HG02588 (cell line): Measurements from ENCODE around the gene BCL3.
"Not testable (repeated sequence)": the region's sequence is repeated elsewhere in the genome, so short reads cannot be mapped to it uniquely, and the experiment has no call there.

Experiments
- ATAC-seq: cut with Tn5 transposase; IDR thresholded peaks from one replicate; pipeline ENCODE4 v1.9.1; 2021; ENCODE audit warnings: mild to moderate bottlenecking, moderate library complexity; ENCODE audit not compliant: unreplicated experiment

The BCL3 gene

GRCh38 chr19:44720945-44721344 lies 27.6 kb upstream of the BCL3 start:
- ATAC-seq, result no peak

GRCh38 chr19:44721369-44721768 lies 27.1 kb upstream of the BCL3 start:
- not testable (repeated sequence) for ATAC-seq

GRCh38 chr19:44722131-44723121 lies 26.1 kb upstream of the BCL3 start:
- ATAC-seq, result no peak

GRCh38 chr19:44723299-44723951 lies 25.1 kb upstream of the BCL3 start:
- no peak for ATAC-seq

GRCh38 chr19:44723952-44724319 lies 24.6 kb upstream of the BCL3 start:
- no peak for ATAC-seq

GRCh38 chr19:44725251-44725650 lies 23.3 kb upstream of the BCL3 start:
- no peak for ATAC-seq

- ATAC-seq, result no peak
Measured at GRCh38 chr19:44725684-44726083, 22.8 kb upstream of the BCL3 start.

- no peak for ATAC-seq
Measured at GRCh38 chr19:44726465-44726864, 22.0 kb upstream of the BCL3 start.

GRCh38 chr19:44728178-44728577 lies 20.3 kb upstream of the BCL3 start:
- ATAC-seq, result no peak

- no peak for ATAC-seq
Measured at GRCh38 chr19:44729516-44730033, 18.9 kb upstream of the BCL3 start.

- ATAC-seq, result no peak
Measured at GRCh38 chr19:44731081-44731480, 17.4 kb upstream of the BCL3 start.

- no peak for ATAC-seq
Measured at GRCh38 chr19:44731622-44732021, 16.9 kb upstream of the BCL3 start.

- no peak for ATAC-seq
Measured at GRCh38 chr19:44732235-44733014, 16.1 kb upstream of the BCL3 start.

- ATAC-seq, result no peak
Measured at GRCh38 chr19:44734357-44734756, 14.2 kb upstream of the BCL3 start.

- no peak for ATAC-seq
Measured at GRCh38 chr19:44735011-44735410, 13.5 kb upstream of the BCL3 start.

GRCh38 chr19:44737238-44738071 lies 11.1 kb upstream of the BCL3 start:
- no peak for ATAC-seq

GRCh38 chr19:44738136-44738535 lies 10.4 kb upstream of the BCL3 start:
- ATAC-seq, result no peak

GRCh38 chr19:44738603-44739558 lies 9.6 kb upstream of the BCL3 start:
- ATAC-seq, result no peak

- no peak for ATAC-seq
Measured at GRCh38 chr19:44740351-44740824, 8.1 kb upstream of the BCL3 start.
